Astrocyte (in vitro differentiated cells and primary cell): ENCODE results near the gene LIMS1.

Experiments used
- CTCF ChIP-seq: IDR thresholded peaks from 2 replicates; pipeline ENCODE4 v1.5.1; 2011; ENCODE audit warnings: low read depth, mild to moderate bottlenecking, inconsistent platforms, low read length, moderate library complexity; ENCODE audit not compliant: insufficient read depth
- EZH2 ChIP-seq: IDR thresholded peaks from 2 replicates; pipeline ENCODE4 v1.6.1; 2012; ENCODE audit warnings: mild to moderate bottlenecking, low read length, inconsistent platforms; ENCODE audit not compliant: insufficient read depth

- TF ChIP-seq EZH2 (no peak), CTCF (no peak)
Measured at GRCh38 chr2:108617617-108618016, 83.3 kb downstream of the LIMS1 start.
